A549 treated with AZD9567 at 1 μM for 4 hours (cell line): ENCODE measurements around the gene GOLGA6L6. TPM values are rescaled to one million over a fixed set of nuclear protein-coding genes. Genes with fewer than 3 reads are reported as not detected.

Source experiments
- total RNA-seq: library from RNA; stranded (reverse); fragments of 200-300 nt; extraction: Qiagen RNA extraction; gene quantifications from 5 replicates; pipeline ENCODE4 v1.2.3, GENCODE V29; 2022; ENCODE audit not compliant: insufficient read depth

Gene GOLGA6L6
- not detected in 5 replicates for total RNA-seq

GRCh38 chr15:20541700-20542099 lies at the start of gene GOLGA6L6:
Gene GOLGA6L6 (minus strand): TSS chr15:20541800. CDS start chr15:20541709, 91 bp downstream.

